ENCODE data around the gene SRPK3.

The SRPK3 gene

GRCh38 chrX:153794018-153794896 is 13.4 kb downstream of the SRPK3 start, which contains the start of the genes IDH3G and SSR4:
Gene IDH3G, minus strand, starts transcription at chrX:153794375. Its CDS starts 49 bp downstream, at chrX:153794326.
Gene SSR4, plus strand, starts transcription at chrX:153794668. Its CDS starts 20 bp downstream, at chrX:153794688.
- peaks cover 14% of the 10 kb centered on the region for H3K4me1 ChIP-seq

DNA sequence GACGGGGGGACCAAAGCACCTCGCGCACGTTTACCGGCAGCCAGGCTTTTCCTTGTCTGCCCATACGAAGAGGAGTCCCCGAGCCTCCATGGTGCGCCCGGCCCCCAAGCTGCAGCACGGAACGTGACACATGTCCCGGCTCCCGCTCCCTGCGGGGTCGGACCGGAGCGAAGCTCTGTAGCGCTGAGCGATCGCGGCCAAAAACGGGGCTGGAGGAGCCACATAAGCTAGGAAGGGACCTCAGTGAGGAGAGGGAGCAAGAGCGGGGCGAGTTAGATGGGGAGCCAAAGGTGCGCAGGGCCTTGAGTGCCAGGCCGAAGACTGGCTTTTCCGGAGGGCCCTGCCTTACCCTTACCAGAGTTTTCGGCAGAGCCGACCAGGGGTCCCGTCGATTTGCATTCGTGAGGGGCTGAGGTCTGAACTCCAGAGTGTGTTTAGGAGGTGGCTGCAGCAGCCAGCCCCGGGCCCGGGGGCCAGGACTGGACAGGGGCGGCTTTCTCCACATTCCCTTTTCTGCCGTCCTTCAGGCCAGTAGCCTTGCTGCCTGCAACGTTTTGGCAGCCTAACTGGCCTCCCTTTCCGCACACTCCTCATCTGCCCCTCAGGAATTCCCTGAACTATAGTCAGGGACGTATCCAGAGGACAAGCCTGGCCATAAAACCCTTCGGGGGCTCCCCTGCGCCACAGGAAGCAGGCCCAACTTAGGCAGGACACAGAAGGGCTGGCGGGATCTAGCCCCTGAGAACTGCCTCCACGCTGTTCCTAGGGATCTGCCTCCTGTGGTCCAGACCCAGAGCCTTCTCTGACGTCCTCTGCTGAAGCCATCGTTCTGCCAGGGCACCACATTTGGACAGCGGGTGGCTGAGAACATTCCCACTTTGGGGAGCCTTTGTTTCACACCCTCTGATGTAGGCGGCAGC is 14.3 kb downstream of the SRPK3 start:
- peaks cover 14% of the 10 kb centered on the region for H3K4me1 ChIP-seq
- in situ Hi-C loops (cut with MboI; ENCODE audit: low sequenced_read_pairs) = no loop called here
- H3K9me3 ChIP-seq = no peaks in the 10 kb centered on the region
- H3K27me3 ChIP-seq (ENCODE audit: low read depth) = no peaks in the 10 kb centered on the region
- H3K4me3 ChIP-seq = peak overlapping the region; percentile 100
- no peak for DNase-seq (ENCODE audit: low spot score in 2 of 2)
- H3K36me3 ChIP-seq (replicated peaks) = peaks cover 52% of the 10 kb centered on the region

More at GRCh38 chrX:153794018-153794896, 13.4 kb downstream of the SRPK3 start, which contains the start of the genes IDH3G and SSR4:
- H3K4me3 ChIP-seq = peak within 1 kb of the TSS; percentile 100
- peaks cover 54% of the 10 kb centered on the region for H3K36me3 ChIP-seq (replicated peaks)
- in situ Hi-C loops (cut with MboI; ENCODE audit: low sequenced_read_pairs) = no loop called here
- no peaks in the 10 kb centered on the region for H3K9me3 ChIP-seq
- peak; percentile 97 to 98 for DNase-seq (ENCODE audit: low spot score in 2 of 2)
- H3K27me3 ChIP-seq (ENCODE audit: low read depth) = no peaks in the 10 kb centered on the region

- H3K9me3 ChIP-seq = no peaks in the 10 kb centered on the region
- H3K36me3 ChIP-seq (replicated peaks) = peaks cover 47% of the 10 kb centered on the region
- peaks cover 14% of the 10 kb centered on the region for H3K4me1 ChIP-seq
- DNase-seq (ENCODE audit: low spot score in 2 of 2) = no peak
- H3K27me3 ChIP-seq (ENCODE audit: low read depth) = no peaks in the 10 kb centered on the region
- no peak overlapping the region for H3K4me3 ChIP-seq
- in situ Hi-C loops (cut with MboI; ENCODE audit: low sequenced_read_pairs) = no loop called here
These were observed 16.7 kb downstream of the SRPK3 start for GRCh38 chrX:153797415-153798015.

DNA sequence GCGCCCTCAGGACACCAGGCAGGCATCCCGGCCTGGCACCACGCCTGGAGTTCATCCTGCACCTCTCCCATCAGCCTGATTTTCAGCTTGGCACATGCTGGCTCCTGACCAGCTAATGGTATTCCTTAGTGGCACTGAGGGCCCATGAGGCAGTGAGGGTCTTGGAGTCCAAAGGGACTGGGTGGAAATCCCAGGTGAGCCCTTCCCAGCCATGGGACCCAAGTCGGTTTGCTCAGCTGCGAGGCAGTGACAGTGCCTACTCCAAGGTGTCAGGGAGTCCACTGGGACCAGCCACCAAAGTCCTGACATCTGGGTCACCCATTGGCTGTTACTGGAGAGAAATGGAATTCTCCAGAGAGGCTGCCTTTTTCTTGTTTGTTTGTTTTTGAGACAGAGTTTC is 18.5 kb downstream of the SRPK3 start:
- in situ Hi-C loops (cut with MboI; ENCODE audit: low sequenced_read_pairs) = no loop called here
- peaks cover 7% of the 10 kb centered on the region for H3K4me1 ChIP-seq
- H3K27me3 ChIP-seq (ENCODE audit: low read depth) = no peaks in the 10 kb centered on the region
- DNase-seq (ENCODE audit: low spot score in 2 of 2) = no peak
- H3K36me3 ChIP-seq (replicated peaks) = peaks cover 44% of the 10 kb centered on the region
- no peaks in the 10 kb centered on the region for H3K9me3 ChIP-seq
- H3K4me3 ChIP-seq = no peak overlapping the region

DNA sequence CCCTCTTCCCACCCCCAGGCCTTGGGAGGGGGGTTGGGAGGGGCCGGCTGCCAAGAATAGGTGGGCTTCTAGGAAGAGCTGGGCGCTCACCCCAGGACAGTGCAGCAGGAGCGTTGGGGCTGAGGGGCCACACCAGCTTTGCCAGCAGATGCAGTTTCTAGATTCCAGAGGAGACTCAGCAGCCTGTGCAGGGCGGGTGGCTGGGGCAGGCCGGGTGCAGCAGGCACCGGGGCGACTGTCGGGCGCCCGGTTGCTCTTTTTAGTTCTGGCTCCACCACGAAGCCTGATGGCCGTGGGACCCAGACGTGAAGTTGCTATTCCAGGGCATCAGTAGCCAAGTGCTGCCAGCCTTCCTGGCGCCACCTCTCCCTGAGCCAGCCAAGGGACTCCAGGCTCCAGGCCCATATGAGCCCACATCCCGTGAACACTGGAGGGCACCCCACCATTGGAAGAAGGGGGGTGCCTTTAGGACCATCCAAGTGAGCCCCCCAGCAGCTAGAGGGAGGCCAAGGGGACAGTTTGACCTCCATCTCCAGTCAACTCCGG is 19.4 kb downstream of the SRPK3 start:
- Histone ChIP-seq H3K4me3 (no peak overlapping the region), H3K9me3 (no peaks in the 10 kb centered on the region), H3K36me3 (replicated peaks) (peaks cover 38% of the 10 kb centered on the region), H3K27me3 (ENCODE audit: low read depth) (no peaks in the 10 kb centered on the region), H3K4me1 (peaks cover 7% of the 10 kb centered on the region)
- in situ Hi-C loops (cut with MboI; ENCODE audit: low sequenced_read_pairs) = no loop called here
- DNase-seq (ENCODE audit: low spot score in 2 of 2) = no peak

DNA sequence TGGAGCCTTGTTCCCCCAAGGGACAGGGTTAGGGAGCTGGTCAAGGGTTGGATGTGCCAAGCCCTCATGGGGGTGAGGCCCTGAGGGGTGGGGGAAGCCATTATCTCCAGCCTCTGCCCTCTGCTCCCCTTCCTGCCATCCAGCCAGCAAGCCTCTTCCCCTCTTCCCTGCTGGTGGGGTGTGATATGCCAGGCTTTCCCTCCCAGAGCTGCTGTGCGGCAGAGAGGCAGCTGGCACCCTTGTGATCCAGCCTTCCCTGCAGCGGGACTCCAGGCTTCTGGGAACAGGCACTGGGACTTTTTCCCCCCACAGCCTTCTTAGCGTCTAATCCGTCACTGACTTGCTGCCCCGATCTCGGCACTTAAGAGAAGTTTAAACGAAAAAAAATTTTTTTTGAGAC is 19.9 kb downstream of the SRPK3 start:
- Histone ChIP-seq H3K36me3 (replicated peaks) (peaks cover 37% of the 10 kb centered on the region), H3K9me3 (no peaks in the 10 kb centered on the region), H3K4me1 (peaks cover 6% of the 10 kb centered on the region), H3K27me3 (ENCODE audit: low read depth) (no peaks in the 10 kb centered on the region), H3K4me3 (no peak overlapping the region)
- no peak for DNase-seq (ENCODE audit: low spot score in 2 of 2)
- in situ Hi-C loops (cut with MboI; ENCODE audit: low sequenced_read_pairs) = no loop called here

- H3K4me3 ChIP-seq = no peak overlapping the region
- no peaks in the 10 kb centered on the region for H3K9me3 ChIP-seq
- no peaks in the 10 kb centered on the region for H3K27me3 ChIP-seq (ENCODE audit: low read depth)
- no peak for DNase-seq (ENCODE audit: low spot score in 2 of 2)
- in situ Hi-C loops (cut with MboI; ENCODE audit: low sequenced_read_pairs) = no loop called here
- peaks cover 28% of the 10 kb centered on the region for H3K36me3 ChIP-seq (replicated peaks)
- no peaks in the 10 kb centered on the region for H3K4me1 ChIP-seq
These were observed 20.8 kb downstream of the SRPK3 start for GRCh38 chrX:153801669-153802068.

- Histone ChIP-seq H3K4me3 (no peak overlapping the region), H3K4me1 (no peaks in the 10 kb centered on the region), H3K27me3 (ENCODE audit: low read depth) (no peaks in the 10 kb centered on the region), H3K36me3 (replicated peaks) (peaks cover 19% of the 10 kb centered on the region), H3K9me3 (no peaks in the 10 kb centered on the region)
- peak in 1 of 2 experiments; percentile 15 for DNase-seq (ENCODE audit: low spot score in 2 of 2)
- in situ Hi-C loops (cut with MboI; ENCODE audit: low sequenced_read_pairs) = no loop called here
These were observed 21.7 kb downstream of the SRPK3 start for GRCh38 chrX:153802513-153803045.

- peaks cover 12% of the 10 kb centered on the region for H3K36me3 ChIP-seq (replicated peaks)
- H3K9me3 ChIP-seq = no peaks in the 10 kb centered on the region
- DNase-seq (ENCODE audit: low spot score in 2 of 2) = no peak
- no peaks in the 10 kb centered on the region for H3K4me1 ChIP-seq
- no peaks in the 10 kb centered on the region for H3K27me3 ChIP-seq (ENCODE audit: low read depth)
- in situ Hi-C loops (cut with MboI; ENCODE audit: low sequenced_read_pairs) = no loop called here
- H3K4me3 ChIP-seq = no peak overlapping the region
These were observed 22.6 kb downstream of the SRPK3 start for GRCh38 chrX:153803211-153804099.

GRCh38 chrX:153804100-153804595 is 23.3 kb downstream of the SRPK3 start:
- H3K4me3 ChIP-seq = no peak overlapping the region
- no peaks in the 10 kb centered on the region for H3K27me3 ChIP-seq (ENCODE audit: low read depth)
- peaks cover 5% of the 10 kb centered on the region for H3K36me3 ChIP-seq (replicated peaks)
- in situ Hi-C loops (cut with MboI; ENCODE audit: low sequenced_read_pairs) = no loop called here
- no peaks in the 10 kb centered on the region for H3K9me3 ChIP-seq
- DNase-seq (ENCODE audit: low spot score in 2 of 2) = no peak
- no peaks in the 10 kb centered on the region for H3K4me1 ChIP-seq

- in situ Hi-C loops (cut with MboI; ENCODE audit: low sequenced_read_pairs) = no loop called here
- Histone ChIP-seq H3K9me3 (no peaks in the 10 kb centered on the region), H3K27me3 (ENCODE audit: low read depth) (no peaks in the 10 kb centered on the region), H3K4me3 (no peak overlapping the region), H3K4me1 (no peaks in the 10 kb centered on the region), H3K36me3 (replicated peaks) (no peaks in the 10 kb centered on the region; the same call in 1 of the 2 replicates)
- no peak for DNase-seq (ENCODE audit: low spot score in 2 of 2)
These were observed 23.8 kb downstream of the SRPK3 start for GRCh38 chrX:153804621-153805020.

DNA sequence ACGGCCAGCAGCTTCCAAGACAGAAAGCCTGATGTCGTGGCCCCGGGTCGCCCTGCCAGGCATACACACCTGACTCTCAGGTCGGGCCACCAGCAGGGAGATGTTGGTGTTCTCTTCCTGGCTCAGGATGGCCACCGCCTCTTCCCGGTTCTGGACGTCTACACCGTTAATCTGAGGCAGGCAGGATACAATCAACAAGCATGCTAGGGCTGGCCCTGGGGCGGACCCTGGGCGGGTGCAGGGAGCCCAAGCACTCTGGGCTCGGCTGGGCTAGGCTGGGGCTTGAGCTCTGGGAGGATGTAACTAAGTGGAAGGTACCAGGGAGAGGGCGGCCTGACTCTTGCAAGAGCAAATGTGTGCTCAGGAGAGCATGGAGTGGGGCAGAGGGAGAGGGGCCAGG is 24.6 kb downstream of the SRPK3 start:
- H3K27me3 ChIP-seq (ENCODE audit: low read depth) = no peaks in the 10 kb centered on the region
- no peaks in the 10 kb centered on the region for H3K36me3 ChIP-seq (replicated peaks)
- H3K9me3 ChIP-seq = no peaks in the 10 kb centered on the region
- H3K4me3 ChIP-seq = no peak overlapping the region
- DNase-seq (ENCODE audit: low spot score in 2 of 2) = no peak
- in situ Hi-C loops (cut with MboI; ENCODE audit: low sequenced_read_pairs) = no loop called here
- H3K4me1 ChIP-seq = no peaks in the 10 kb centered on the region

Data from HAP-1 (cell line).